ENCODE measurements around the gene GPBP1. TPM values are rescaled to one million over a fixed set of nuclear protein-coding genes. Genes with fewer than 3 reads are reported as not detected.

The GPBP1 gene
- total and polyA plus RNA-seq, 2 experiments from 2014 or later = 49.0 to 86.1 TPM

DNA sequence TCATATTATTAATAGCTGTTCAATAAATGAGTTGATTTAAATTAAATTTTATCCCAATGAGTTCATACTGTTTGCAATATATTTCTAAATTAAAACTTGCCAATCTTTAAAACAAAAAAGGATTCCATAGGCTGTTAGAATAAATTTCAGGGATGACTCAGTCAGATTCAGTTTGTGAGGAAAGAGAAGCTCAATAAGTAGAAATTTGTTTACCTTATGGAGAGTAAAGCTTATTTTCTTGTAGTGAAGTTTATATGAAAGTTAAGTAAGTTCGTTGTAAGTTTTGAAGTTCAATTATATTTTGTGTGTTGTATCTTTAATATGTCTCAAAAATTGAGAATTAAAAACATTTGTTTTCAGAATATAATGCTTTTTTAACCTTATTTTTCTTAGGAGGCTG is 29.0 kb downstream of the GPBP1 start:
- no peak for DNase-seq (ENCODE audit: low spot score)
- H3K9me3 ChIP-seq (ENCODE audit: low read depth) = no peaks in the 10 kb centered on the region
- no peak for TF ChIP-seq EZH2 (IDR thresholded peaks at IDR 0.05; ENCODE audit: borderline replicate concordance)
- TF ChIP-seq EZH2phosphoT487 (IDR thresholded peaks at IDR 0.05; ENCODE audit: low read depth, severe bottlenecking, unreplicated experiment) = no peak
- TF ChIP-seq CTCF (IDR thresholded peaks at IDR 0.05; ENCODE audit: poor library complexity) = no peak
- no peak overlapping the region for H3K4me2 ChIP-seq
- H3K27ac ChIP-seq = no peak overlapping the region
- H3K9me2 ChIP-seq (replicated peaks; ENCODE audit: insufficient read depth) = no peaks in the 10 kb centered on the region
- no peaks in the 10 kb centered on the region for H3K36me3 ChIP-seq (replicated peaks; ENCODE audit: insufficient read depth, low read depth)
- no peak overlapping the region for H3K4me3 ChIP-seq
- H3K79me2 ChIP-seq = peaks cover 100% of the 10 kb centered on the region
- H3K27me3 ChIP-seq = no peaks in the 10 kb centered on the region
- 77% methylated on average over 1 of the region's 1 CpG for WGBS (ENCODE audit: low lambda C conversion rate, missing lambda C conversion rate)
- H2AFZ ChIP-seq = no peak overlapping the region
- no peaks in the 10 kb centered on the region for H3K4me1 ChIP-seq (ENCODE audit: insufficient read depth)
- peaks cover 97% of the 10 kb centered on the region for H4K20me1 ChIP-seq (ENCODE audit: insufficient read depth, poor library complexity, severe bottlenecking)

DNA sequence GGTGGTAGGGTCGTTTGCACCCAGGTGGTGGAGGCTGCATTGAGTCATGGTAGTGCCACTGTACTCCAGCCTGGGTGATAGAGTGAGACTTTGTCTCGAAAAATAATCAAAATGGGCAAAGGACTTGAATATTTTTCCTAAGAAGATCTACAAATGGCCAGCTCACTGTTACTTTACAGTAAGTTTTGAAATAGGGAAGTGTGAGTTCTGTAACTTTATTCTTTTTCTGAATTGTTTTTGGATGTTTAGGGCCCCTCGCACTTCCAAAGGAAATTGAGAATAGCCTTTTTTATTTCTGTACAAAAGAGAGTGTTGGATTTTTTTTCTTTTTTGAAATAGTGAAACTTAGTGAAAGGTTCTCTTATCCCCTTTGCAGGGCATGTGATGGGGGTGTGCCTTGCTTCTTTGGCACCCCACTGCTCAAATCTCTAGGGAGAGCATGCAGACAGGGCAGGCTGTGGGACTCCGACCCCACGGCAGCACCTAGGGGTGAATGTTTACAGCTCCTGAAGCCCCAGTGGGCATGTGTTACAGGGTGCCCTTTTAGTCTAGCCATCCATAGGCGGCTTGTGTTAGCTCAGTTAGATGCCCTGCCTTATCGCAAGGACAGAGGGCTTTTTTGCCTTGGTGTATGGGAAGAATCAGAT is 33.3 kb downstream of the GPBP1 start:
- no peaks in the 10 kb centered on the region for H3K9me2 ChIP-seq (replicated peaks; ENCODE audit: insufficient read depth)
- no peak overlapping the region for H3K4me2 ChIP-seq
- no peak overlapping the region for H2AFZ ChIP-seq
- no peaks in the 10 kb centered on the region for H3K36me3 ChIP-seq (replicated peaks; ENCODE audit: insufficient read depth, low read depth)
- peaks cover 98% of the 10 kb centered on the region for H4K20me1 ChIP-seq (ENCODE audit: insufficient read depth, poor library complexity, severe bottlenecking)
- DNase-seq (ENCODE audit: low spot score) = no peak
- no peak overlapping the region for H3K27ac ChIP-seq
- peaks cover 100% of the 10 kb centered on the region for H3K79me2 ChIP-seq
- H3K4me3 ChIP-seq = no peak overlapping the region
- H3K27me3 ChIP-seq = no peaks in the 10 kb centered on the region
- TF ChIP-seq EZH2phosphoT487 (IDR thresholded peaks at IDR 0.05; ENCODE audit: low read depth, severe bottlenecking, unreplicated experiment) = no peak
- no peak for TF ChIP-seq EZH2 (IDR thresholded peaks at IDR 0.05; ENCODE audit: borderline replicate concordance)
- TF ChIP-seq CTCF (IDR thresholded peaks at IDR 0.05; ENCODE audit: poor library complexity) = no peak
- H3K4me1 ChIP-seq (ENCODE audit: insufficient read depth) = no peaks in the 10 kb centered on the region
- 90% methylated on average over 7 of the region's 7 CpGs for WGBS (ENCODE audit: low lambda C conversion rate, missing lambda C conversion rate)
- no peaks in the 10 kb centered on the region for H3K9me3 ChIP-seq (ENCODE audit: low read depth)

GRCh38 chr5:57207681-57208080 is 33.8 kb downstream of the GPBP1 start:
- Histone ChIP-seq H3K79me2 (peaks cover 100% of the 10 kb centered on the region), H3K9me3 (ENCODE audit: low read depth) (no peaks in the 10 kb centered on the region), H3K4me2 (no peak overlapping the region), H3K36me3 (replicated peaks; ENCODE audit: insufficient read depth, low read depth) (no peaks in the 10 kb centered on the region), H3K27ac (no peak overlapping the region), H3K27me3 (no peaks in the 10 kb centered on the region), H3K9me2 (replicated peaks; ENCODE audit: insufficient read depth) (no peaks in the 10 kb centered on the region), H2AFZ (no peak overlapping the region), H4K20me1 (ENCODE audit: insufficient read depth, poor library complexity, severe bottlenecking) (peaks cover 98% of the 10 kb centered on the region), H3K4me1 (ENCODE audit: insufficient read depth) (no peaks in the 10 kb centered on the region), H3K4me3 (no peak overlapping the region)
- TF ChIP-seq EZH2phosphoT487 (IDR thresholded peaks at IDR 0.05; ENCODE audit: low read depth, severe bottlenecking, unreplicated experiment) (no peak), EZH2 (IDR thresholded peaks at IDR 0.05; ENCODE audit: borderline replicate concordance) (no peak), CTCF (IDR thresholded peaks at IDR 0.05; ENCODE audit: poor library complexity) (no peak)
- DNase-seq (ENCODE audit: low spot score) = no peak
- 96% methylated on average over 7 of the region's 7 CpGs for WGBS (ENCODE audit: low lambda C conversion rate, missing lambda C conversion rate)

Data from hepatocyte (in vitro differentiated cells).